ENCODE data around the gene SZRD1.
"Not testable (repeated sequence)": the region's sequence is repeated elsewhere in the genome, so short reads cannot be mapped to it uniquely, and the experiment has no call there.

SZRD1 gene, protein sequence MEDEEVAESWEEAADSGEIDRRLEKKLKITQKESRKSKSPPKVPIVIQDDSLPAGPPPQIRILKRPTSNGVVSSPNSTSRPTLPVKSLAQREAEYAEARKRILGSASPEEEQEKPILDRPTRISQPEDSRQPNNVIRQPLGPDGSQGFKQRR

DNA sequence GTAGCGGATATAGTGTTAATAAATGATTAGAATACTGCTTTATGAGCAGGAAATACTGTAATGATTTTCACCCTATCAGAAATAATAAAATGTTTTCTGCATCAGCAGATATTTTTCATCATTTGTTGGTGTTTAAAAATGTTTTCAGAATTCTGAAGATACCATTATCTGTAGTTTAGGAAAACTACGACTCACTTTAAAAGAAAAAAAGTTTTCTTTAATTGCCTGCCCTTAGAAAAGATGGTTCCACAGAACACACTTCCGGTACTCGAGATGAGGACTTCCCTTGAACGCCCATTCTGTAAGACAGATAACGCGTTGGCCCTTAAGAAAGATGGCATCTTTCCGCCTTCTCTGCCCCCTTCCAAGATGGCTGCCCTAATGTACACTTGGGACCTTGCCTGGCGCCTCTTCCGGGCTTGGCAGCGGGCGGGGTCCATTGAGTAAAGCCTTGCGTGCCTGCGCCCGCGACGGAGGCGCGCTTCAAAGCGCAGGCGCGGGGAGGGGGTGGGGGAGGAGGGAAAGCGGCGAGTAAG, at the start of gene SZRD1:
TSS of gene SZRD1 (plus strand) at position 521 of the 536 bp plus-strand sequence. CDS start 16 bp downstream, outside the sequence.
- DNase-seq, result peak; percentile 94

DNA sequence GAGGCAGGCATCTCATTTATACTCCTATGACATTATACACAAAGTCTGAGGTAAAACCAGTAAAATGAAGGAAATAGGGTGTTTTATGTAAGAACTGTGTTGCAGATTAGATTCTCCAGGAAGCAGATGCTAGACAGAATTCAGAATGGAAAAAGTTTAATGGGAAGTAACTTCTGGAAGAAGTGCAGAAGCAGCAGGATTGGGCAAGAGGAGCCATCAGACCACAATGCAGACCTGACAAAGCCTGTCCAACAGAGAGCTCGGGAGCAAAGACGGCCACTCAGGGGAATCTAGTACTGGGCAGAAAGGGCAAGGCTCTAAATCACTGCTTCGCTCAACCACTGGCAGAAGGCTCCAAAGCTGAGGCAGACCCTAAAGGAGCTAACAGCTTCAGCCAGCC, 48.5 kb upstream of the SZRD1 start:
- DNase-seq, result no peak

DNA sequence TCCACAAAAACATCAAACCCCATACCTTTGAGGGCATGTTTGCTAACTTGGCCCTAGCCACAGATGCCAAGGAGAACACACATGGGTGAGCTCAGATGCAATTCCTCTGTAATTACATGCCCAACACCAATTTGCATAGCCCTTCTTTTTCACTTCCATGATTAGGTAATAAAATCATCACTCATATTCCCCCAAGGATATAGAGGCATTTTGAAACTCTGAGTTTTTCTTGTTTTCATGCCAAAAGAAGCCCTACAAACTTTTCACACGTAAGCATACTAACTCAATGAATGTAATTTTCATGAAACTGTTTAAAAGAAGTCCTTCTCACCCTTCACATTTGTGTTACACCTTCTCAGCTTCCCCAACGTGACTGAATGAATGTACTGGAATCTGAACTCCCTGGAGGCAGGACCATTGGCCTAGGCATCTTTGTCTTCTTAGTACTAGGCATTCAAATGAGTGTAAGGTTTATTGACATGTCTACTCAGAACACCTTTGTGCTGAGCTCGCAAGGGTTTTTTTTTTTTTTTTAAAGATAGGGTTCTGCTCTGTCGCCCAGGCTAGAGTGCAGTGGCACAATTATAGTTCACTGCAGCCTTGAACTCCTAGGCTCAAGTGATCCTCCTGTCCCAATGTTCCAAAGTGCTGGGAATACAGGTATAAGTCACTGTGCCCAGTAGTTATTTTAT, 45.7 kb upstream of the SZRD1 start:
- DNase-seq, result no peak

DNA sequence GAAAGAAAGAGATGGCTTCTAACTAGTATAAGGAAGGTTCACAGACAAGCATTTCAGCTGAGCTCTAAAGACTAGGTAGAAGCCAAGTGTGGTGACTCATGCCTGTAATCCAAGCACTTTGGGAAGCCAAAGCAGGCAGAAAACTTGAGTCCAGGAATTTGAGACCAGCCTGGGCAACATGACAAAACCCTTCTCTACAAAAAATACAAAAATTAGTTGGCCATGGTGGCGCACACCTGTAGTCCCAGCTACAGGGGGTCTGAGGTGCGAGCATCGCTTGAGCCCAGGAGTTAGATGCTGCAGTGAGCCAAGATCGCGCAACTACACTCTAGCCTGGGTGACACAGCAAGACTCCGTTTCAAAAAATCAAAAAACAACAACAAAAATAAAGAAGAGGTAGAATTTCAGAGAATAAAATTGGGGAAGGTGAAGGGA, 42.6 kb upstream of the SZRD1 start:
- no peak for DNase-seq

DNA sequence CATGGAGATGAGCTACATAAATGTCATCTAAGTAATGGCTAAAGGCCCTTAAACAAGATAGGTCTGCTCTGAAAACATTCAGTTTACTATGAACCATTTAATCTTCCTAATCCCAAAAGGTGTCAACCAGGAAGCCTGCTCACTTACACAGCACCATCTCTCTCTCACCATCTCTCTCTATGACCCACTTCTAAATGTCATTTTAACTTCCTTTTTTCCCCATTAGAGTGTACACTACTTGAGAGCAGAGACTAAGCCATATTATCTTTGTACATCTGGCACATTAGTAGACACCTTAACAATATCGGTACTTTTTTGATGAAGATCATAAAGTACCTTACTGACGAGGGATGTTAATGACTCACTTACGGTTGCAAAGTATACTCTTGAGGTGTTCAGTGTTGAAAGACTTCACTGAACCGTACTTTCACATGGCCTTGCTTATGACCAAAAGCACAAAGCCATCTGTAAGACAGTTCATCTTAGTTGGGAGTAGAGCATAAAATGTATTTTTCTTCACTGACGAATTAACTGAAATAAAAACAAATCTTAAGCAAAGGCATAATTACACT, 40.1 kb upstream of the SZRD1 start:
- no peak for DNase-seq

DNA sequence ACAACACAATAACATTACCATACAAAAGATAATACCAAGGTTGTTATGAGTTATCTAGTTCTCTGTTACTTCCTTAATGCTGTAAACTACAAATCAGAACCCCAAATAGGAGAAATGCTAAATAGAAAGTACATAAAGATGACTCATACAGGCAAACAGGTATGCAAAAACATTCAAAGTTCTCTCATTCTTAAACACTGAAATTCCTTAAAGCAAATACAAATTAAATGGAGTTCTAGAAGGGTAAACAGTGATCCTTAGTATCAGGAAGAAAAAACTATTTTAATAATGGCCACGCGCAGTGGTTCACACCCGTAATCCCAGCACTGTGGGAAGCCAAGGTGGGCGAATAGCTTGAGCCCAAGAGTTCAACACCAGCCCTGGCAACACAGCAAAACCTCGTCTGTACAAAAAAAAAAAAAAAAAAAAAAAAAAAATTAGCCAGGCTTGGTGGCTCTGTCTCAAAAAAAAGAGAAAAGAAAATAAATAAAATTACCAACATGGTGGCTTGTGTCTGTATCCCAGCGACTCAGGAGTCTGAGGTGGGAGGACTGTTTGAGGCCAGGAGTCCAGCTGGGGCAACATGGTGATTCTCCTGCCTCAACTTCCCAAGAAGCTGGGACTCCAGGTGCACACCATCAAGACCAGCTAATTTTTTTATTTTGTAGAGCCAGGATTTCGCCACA, 32.2 kb upstream of the SZRD1 start:
- DNase-seq, result no peak

DNA sequence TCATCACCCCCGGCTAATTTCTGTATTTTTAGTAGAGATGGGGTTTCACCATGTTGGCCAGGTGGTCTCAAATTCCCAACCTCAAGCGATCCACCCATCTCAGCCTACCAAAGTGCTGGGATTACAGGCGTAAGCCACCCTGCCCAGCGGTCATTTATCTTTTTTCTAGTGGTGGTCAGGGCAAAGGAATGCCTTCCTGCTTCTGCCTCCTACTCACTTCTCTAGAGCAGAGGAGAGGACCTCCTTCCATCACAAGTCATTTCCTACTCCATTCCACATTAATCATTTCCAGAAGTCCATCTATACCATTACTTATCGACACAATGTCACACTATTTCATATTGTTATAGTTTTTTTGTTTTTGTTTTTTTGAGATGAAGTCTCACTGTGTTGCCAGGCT, 28.1 kb upstream of the SZRD1 start:
- DNase-seq, result no peak

DNA sequence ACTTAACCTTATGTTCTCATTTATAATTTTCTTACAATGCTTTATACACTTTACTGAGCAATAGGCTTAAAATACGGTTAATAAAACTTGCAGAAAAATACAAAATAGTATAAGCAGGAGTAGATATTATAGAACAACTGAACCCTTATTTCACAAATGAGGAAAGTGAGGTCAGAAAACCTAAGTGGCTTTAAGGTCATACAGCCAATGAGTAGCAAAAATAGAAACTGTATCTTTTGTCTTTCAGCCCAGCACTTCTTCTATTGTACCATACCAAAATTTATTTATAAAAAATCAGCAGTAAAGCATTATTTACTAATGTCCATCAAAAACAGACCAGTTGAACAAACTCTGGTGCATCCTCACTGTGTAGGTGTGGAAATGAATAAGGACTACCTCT, 26.4 kb upstream of the SZRD1 start:
- no peak for DNase-seq

DNA sequence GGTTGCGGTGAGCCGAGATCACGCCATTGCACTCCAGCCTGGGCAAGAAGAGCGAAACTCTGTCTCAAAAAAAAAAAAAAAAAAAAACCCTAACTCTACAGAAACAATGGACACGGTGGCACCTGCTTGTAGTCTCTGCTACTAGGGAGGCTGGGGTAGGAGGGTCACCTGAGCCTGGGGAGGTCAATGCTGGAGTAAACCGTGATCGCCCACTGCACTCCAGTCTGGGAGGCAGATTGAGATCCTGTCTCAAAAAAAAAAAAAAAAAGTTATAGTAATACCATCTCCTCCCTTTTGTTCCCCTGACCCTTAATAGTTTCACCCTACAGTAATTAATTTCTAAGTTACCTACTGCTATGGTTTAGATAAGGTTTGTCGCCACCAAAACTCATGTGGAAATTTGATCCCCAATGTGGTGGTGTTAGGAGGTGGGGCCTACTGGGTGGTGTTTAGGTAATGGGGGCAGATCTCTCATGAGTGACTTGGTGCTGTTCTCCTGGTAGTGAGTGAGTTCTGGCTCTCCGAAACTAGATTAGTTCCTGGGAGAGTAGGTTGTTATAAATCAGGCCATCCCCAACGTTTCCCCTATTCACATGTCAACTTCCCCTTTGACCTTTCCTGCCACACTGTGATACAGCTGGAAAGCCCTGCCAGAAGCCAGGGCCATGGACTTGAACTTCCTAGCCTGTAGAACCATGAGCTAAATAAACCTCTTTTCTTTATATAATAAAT, 24.5 kb upstream of the SZRD1 start:
- DNase-seq, result no peak

DNA sequence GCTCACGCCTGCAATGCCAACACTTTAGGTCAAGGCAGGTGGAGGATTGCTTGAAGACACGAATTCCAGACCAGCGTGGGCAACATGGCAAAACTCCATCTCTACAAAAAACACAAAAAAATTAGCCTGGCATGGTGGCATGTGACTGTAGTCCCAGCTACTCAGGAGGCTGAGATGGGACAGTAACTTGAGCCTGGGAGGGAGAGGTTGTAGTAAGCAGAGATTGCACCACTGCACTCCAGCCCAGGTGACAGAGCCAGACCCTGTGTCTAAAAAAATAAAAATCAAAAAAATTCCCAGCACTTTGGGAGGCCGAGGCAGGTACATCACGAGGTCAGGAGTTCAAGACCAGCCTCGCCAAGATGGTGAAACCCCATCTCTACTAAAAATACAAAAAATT, 23.8 kb upstream of the SZRD1 start:
- not testable (repeated sequence) for DNase-seq

DNA sequence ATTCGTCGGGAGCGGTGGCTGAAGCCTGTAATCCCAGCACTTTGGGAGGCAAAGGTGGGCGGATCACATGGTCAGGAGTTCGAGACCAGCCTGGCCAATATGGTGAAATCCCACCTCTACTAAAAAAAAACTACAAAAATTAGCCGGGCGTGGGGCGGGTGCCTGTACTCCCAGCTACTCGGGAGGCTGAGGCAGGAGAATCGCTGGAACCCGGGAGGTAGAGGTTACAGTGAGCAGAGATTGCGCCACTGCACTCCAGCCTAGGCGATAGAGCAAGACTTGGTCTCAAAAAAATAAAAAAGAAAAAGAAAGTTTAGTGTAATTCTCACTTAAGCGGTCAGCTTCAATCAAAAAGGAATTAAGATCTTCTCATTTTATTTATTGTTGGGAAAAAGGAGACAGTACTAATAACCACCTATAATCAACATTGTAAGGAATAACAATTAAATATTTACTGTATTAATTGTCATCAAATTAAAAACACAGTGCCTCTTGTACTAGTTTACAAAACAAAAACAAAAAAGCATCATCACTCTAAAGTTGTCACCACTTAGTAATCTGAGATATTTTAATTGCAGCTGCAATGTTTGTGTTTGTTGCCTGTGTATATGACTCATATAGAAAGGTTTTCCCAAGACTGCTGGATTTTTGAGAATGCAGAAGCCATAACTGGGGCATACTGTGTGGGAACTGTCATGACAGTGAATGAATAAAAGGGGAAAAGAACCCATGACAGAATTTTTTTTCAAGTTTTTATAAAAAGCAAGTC, 18.4 kb upstream of the SZRD1 start:
- DNase-seq, result no peak

DNA sequence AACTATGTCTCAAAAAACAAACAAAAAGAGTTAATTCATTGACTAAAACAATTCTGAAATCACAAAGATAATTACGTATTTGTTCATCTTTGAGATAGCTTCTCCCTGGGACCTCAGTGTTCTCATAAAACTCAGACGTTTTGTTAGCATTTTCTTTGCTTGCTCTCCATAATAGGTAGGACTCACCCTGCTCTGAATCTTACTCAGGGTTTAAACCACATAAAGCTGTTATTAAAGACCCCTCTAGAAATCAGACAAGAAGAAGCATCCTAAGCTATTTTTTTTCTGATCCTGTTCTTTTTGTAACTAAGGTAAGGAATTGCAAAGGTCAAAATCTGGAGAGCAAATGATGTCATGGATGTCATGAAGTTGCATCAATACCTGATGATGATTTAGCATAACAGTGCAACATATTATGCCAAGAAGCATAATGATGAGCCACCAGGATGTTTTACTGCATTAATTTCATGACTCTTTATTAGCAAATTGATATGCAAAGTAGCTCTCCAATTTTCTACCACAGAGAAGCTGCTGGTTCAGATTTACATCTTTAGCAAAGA, 17.1 kb upstream of the SZRD1 start:
- no peak for DNase-seq

DNA sequence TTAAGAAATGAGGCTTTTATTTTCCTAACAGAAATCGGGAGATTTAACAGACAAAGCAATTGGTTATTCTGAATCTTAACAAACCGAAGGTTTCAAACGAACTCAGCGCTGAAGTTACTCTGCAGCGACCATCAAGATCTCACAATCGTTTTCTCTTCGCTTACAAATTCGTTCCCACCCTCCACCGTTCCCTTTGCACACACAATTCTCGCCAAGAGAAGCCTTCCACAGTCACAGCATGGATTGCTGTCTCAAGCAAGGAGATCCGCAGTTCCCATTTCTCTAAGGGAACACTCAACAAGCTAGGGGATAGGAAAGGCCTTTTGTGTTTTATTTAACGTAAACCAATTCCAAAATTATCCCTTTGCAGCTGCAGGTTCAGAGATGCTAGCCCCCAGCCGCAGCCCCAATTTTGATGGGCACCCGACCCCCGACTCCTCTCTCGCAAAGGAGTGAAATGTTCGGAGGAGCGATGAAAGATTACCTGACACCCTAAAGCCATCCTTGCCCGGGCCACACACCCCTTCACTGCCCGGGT, 15.5 kb upstream of the SZRD1 start:
- no peak for DNase-seq

DNA sequence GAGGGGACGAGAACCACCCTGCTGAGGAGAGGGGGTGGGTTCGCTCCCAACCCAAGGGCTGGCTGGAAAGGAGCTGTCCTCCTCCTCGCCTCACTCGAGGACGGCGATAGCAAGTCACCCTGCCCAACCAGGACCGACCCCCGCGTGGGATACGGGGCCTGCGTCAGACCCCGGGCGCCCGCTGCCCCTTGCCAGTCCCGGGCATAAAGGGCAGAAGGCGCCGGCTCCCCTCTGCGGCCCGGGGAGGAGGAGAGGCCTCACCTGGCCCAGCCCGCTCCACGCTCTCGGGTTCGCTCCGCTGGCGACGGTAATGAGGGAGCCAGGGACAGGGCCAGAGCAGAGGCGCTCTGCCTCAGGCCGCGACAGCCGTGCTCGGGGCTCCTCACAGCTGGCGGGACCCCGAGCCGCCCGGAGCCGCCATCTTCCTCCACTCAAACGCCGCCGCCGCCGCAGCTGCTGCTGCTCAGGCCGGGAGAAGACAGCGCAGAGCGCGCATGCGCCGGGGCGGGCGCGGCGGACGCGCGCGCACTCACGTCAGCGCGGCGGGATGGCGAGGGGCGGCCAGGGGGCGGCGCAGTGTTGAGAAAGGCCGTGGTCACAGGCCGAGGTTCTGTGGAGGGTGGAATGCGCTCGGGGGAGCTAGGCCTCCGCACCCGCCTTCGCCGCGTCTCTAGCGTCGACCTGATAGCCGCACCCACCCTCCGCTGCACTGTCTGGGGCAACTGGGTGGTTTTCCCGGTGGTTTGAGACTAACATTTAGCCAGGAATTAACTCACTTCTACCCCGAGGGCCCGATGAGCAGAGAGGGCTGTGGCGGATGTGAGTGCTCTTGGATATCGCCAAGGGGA, 14.8 kb upstream of the SZRD1 start, which contains the start of gene FBXO42:
TSS of gene FBXO42 (minus strand) at position 487 of the 848 bp plus-strand sequence. CDS start 37,062 bp downstream, outside the sequence.
- peak; percentile 95 for DNase-seq

DNA sequence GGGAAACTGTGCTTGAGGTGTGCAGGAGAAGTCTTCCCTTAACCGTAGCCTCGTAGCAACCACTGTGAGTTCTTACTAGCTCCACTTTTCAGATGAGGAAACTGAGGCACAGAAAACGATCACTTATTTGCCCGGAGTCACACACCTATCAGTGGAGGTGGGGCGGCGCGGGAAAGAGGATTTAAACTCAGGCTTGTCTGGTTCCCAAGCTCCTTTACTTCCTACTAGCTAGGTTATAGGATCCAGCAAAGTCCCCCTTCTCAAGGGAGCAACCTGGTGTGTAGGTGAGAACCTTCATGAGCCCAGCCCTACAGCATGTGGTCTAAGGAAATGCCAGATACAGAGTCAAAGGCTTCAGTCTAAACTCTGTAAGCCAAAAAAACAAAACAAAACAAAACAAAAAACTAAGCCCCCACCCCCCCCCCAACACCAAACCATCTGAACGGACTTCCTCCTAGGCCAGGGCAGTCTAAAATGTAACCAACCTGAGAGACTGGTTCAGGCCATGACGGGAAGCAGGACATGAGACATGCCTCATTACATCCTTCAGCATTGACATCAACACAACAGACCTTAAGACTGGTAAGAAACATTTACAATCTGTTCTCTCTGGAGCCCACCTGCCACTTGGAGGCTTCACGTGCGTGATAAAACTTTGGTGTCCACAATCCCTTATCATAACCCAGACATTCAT, 14.1 kb upstream of the SZRD1 start:
- no peak for DNase-seq

DNA sequence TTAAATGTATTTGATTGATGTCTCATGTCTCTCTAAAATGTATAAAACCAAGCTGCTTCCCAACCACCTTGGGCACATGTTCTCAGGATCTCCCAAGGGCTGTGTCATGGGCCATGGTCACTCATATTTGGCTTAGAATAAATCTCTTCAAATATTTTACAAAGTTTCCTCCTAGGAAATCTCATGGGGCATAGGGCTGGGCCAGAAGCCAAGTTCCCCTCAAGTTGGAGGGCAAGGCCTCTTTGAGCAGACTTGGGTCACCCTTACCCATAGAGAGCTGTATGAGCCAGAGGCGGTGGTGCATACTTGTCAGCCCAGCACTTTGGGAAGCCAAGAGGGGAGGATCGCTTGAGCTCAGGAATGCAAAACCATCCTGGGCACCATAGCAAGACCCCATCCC, 12.4 kb upstream of the SZRD1 start:
- no peak for DNase-seq

DNA sequence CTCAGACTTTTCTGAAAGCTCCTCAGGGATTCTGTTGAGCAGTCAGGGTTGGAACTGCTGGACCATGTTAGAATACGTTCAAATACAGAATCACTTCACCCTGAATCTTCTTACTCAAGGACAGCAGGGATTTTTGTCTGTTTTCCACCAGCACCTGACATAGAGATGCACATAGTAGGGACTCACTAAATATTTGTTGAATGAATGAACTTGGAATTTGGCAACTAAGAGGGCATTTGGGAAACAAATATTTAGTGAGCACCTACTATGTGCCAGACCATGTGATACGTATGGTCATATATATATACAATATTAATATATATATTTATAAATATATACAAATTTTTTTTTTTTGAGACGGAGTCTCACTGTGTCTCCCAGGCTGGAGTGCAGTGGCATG, 10.2 kb upstream of the SZRD1 start:
- DNase-seq, result no peak

DNA sequence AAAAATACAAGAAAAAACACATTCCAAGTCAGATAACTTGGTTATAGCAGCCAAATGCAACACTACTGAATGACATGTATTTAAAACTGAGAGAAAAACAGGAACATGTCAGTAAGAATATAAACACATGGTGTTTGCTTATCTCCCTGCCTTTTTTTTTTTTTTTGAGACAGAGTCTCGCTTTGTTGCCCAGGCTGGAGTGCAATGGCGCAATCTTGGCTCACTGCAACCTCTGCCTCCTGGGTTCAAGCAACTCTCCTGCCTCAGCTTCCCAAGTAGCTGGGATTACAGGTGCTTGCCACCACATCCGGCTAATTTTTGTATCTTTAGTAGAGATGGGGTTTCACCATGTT, 1.9 kb upstream of the SZRD1 start:
- DNase-seq, result not testable (repeated sequence)

DNA sequence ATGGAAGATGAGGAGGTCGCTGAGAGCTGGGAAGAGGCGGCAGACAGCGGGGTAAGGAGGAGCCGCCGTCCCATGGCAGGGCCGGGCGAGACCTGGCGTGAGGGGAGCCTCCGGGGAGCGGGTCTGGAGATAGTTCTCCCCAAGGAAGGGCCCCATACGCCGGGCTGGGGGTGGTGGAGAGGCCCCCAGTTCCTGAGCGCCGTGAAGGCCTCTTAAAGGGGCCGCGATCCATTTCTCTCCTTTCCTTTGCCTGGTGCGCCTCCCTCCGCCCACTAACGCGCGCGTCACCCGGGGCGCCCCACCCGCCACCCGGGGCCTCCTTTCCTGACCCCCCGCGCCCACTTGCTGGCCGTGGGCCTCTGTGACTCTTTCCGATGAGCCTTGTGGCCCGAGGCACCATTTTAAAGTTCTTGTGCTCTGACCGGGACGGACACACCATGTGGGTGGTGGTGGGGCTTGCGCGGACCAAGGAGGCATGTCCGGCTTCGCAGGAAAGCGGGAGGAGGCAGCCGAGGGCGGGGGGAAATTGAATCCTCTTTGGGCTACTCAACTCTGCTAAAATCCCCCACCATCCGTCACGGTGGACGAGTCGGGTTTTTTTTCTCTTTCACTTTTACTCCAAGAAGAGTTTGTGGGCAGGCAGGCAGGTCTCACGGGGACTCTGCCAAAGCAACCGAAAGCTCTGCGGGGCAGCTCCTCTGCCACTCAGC, 371 bp downstream of the SZRD1 start:
- peak; percentile 96 for DNase-seq

Data from activated CD8-positive, alpha-beta memory T cell treated with anti-CD3 and anti-CD28 coated beads for 24 hours (primary cell).